ENCODE results near the gene CMA1. TPM values are rescaled to one million over a fixed set of nuclear protein-coding genes. Genes with fewer than 3 reads are reported as not detected.

Gene CMA1
- total RNA-seq, 6 donors from 2014 or later = 0.37 to 1.8 TPM; not detected in 4

DNA sequence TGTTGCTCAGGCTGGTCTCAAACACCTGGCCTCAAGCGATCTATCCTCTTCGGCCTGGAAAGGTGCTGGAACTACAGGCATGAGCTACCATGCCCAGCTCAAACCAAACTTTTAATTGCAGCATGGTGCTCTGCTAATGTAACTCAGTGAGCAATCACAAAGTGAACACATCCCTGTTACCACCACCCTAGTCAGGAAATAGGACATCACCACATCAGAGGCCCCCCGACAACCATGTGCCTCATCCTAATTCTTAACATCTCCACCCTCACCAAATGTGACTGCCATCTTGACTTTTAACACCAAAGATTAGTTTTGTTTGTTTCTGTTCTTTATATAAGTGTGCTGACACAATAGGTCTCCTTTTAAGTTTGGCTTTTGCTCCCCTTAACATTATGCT lies 42.7 kb downstream of the CMA1 start:
- no peaks in the 10 kb centered on the region for H3K27me3 ChIP-seq
- no peak for ATAC-seq (ENCODE audit: low FRiP score in 2 of 2)
- no peaks in the 10 kb centered on the region for H3K36me3 ChIP-seq
- no peak overlapping the region for H3K4me3 ChIP-seq
- no peak for TF ChIP-seq POLR2A (IDR thresholded peaks at IDR 0.05)
- no peak for TF ChIP-seq EP300 (IDR thresholded peaks at IDR 0.05)
- TF ChIP-seq POLR2AphosphoS5 (IDR thresholded peaks at IDR 0.05) = no peak
- TF ChIP-seq, protein P1, sequence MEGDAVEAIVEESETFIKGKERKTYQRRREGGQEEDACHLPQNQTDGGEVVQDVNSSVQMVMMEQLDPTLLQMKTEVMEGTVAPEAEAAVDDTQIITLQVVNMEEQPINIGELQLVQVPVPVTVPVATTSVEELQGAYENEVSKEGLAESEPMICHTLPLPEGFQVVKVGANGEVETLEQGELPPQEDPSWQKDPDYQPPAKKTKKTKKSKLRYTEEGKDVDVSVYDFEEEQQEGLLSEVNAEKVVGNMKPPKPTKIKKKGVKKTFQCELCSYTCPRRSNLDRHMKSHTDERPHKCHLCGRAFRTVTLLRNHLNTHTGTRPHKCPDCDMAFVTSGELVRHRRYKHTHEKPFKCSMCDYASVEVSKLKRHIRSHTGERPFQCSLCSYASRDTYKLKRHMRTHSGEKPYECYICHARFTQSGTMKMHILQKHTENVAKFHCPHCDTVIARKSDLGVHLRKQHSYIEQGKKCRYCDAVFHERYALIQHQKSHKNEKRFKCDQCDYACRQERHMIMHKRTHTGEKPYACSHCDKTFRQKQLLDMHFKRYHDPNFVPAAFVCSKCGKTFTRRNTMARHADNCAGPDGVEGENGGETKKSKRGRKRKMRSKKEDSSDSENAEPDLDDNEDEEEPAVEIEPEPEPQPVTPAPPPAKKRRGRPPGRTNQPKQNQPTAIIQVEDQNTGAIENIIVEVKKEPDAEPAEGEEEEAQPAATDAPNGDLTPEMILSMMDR (IDR thresholded peaks at IDR 0.05) = no peak
- no peak for DNase-seq
- H3K4me1 ChIP-seq = no peaks in the 10 kb centered on the region
- 86 to 98% methylated on average over 3 of the region's 3 CpGs for WGBS, 2 donors
- H3K27ac ChIP-seq = no peak overlapping the region
- H3K9me3 ChIP-seq = no peaks in the 10 kb centered on the region

DNA sequence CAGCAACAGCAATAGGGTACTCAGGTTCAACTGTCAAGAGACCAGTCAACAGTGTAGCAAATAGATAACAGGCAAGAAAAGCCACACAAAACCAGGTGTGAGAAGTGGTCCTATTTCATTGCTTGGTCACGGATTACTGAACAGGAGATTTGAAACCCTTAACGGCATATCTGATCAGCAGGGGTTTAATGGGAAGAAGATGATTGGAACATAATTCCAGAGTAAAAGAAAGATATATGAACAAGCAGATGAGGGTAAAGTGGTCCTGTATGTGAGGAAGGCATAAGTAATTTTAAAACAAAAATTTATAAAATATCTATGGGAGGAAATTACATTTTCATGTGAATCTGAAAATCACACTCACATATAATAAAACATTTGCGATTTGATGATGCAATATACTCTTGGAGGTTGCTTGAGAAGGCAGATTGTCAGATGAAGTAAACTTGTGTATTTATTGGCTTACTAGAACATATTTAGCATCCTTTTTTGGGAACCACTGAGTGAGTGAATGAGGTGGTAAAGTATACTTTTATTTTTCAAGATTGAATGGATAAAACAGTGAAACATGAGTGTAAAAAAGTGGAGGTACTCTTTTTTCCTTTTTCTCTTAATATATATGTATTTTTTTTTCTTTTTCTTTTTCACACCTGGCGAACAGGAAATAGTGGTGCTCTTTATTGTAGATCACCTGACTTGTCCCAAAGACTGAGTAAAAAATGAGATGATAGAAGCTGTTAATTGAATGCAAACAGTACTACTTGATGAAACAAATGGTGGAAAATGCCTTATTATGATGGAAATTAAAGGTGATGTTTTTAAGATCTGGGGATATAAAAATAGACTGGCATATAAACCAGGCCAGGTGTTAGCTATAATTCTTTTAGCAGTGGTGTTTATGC lies 43.9 kb downstream of the CMA1 start:
- 68 to 84% methylated on average over 4 of the region's 4 CpGs for WGBS, 2 donors
- Histone ChIP-seq H3K36me3 (no peaks in the 10 kb centered on the region), H3K27me3 (no peaks in the 10 kb centered on the region), H3K4me3 (no peak overlapping the region), H3K4me1 (no peaks in the 10 kb centered on the region), H3K9me3 (no peaks in the 10 kb centered on the region), H3K27ac (no peak overlapping the region)
- TF ChIP-seq POLR2A (IDR thresholded peaks at IDR 0.05) (no peak), EP300 (IDR thresholded peaks at IDR 0.05) (no peak), POLR2AphosphoS5 (IDR thresholded peaks at IDR 0.05) (no peak)
- TF ChIP-seq, protein P1 (IDR thresholded peaks at IDR 0.05) = no peak
- ATAC-seq (ENCODE audit: low FRiP score in 2 of 2) = no peak
- no peak for DNase-seq

DNA sequence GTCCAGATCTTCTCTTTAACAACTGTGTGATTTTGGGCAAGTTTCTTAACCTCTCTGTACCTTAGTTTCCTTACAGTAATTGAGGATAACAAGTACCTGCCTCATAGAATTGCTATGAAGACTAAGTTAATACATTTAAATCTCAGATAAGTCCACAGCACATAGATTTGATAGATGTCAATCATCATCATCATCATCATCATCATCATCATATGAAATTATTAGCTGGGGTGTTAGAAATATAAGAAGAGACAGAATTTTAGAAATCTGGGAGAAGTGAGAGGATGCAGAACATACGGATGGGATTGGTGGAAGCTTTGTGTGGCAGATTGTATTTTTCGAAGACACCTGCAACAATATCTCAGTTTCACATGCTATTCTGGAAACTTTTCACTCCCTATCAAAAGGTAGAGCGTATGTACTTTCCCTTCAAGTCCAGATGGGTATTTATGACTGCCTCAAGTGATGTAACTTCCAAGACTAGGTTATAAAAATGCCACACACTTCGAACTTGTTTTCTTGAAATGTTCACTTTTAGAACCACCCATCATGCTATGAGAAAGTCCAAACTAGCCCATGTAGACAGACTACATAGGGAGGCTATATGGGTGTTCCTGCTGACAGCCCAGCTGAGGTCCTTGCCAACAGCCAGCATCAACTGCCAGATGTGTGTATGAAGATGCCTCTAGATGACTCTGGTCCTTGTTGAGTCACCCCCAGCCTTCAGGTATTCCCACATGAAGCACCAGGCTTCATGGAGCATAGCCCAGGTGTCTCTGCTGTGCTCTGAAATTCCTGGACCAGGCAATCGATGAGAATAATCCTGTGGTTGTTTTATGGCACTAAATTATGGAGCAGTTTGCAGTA lies 44.8 kb downstream of the CMA1 start:
- TF ChIP-seq POLR2A (IDR thresholded peaks at IDR 0.05) = no peak
- TF ChIP-seq EP300 (IDR thresholded peaks at IDR 0.05) = no peak
- TF ChIP-seq, protein P1 (IDR thresholded peaks at IDR 0.05) = no peak
- TF ChIP-seq POLR2AphosphoS5 (IDR thresholded peaks at IDR 0.05) = no peak
- no peak for DNase-seq
- H3K9me3 ChIP-seq = no peaks in the 10 kb centered on the region
- 52 to 64% methylated on average over 5 of the region's 5 CpGs for WGBS, 2 donors
- no peak overlapping the region for H3K4me3 ChIP-seq
- no peak overlapping the region for H3K27ac ChIP-seq
- H3K27me3 ChIP-seq = no peaks in the 10 kb centered on the region
- H3K36me3 ChIP-seq = no peaks in the 10 kb centered on the region
- no peaks in the 10 kb centered on the region for H3K4me1 ChIP-seq
- no peak for ATAC-seq (ENCODE audit: low FRiP score in 2 of 2)

DNA sequence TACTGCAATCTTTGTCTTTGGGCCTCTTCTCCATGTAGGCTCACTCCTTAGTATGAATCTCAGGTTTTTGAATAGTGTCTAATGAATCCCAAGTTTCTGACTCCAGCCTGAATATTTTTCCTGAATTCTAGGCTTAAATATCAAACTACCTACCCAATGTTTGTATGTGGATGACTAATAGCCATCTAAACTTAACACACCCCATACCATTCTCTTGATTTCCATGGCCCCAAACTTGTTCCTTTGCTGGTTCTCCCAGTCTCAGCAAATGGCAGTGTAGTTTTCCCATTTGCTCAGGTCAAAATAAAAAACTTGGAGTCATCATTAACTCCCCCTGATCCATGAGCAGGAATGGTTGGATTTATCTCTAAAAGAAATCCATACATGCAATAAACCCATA lies 46.7 kb downstream of the CMA1 start:
- TF ChIP-seq, protein P1 (IDR thresholded peaks at IDR 0.05) = no peak
- no peak for TF ChIP-seq POLR2A (IDR thresholded peaks at IDR 0.05)
- Histone ChIP-seq H3K9me3 (no peaks in the 10 kb centered on the region), H3K36me3 (no peaks in the 10 kb centered on the region), H3K27ac (no peak overlapping the region), H3K4me3 (no peak overlapping the region), H3K4me1 (no peaks in the 10 kb centered on the region), H3K27me3 (no peaks in the 10 kb centered on the region)
- DNase-seq (no peak), ATAC-seq (ENCODE audit: low FRiP score in 2 of 2) (no peak)

All from upper lobe of left lung (tissue), 6 donors.